Karpas-422 (cell line): ENCODE measurements around the gene KSR2. TPM values are rescaled to one million over a fixed set of nuclear protein-coding genes. Genes with fewer than 3 reads are reported as not detected.

ENCODE experiments used
- DNase-seq: peaks from one replicate; pipeline ENCODE4 v3.0.0-alpha.2; 2015
- H2AFZ ChIP-seq: fragments of 200-600 bp; sonication (generic); 2 replicates; pipeline ENCODE4 v1.6.1; 2014; ENCODE audit warnings: antibody characterized with exemption, low read length, mixed read lengths
- H3K27ac ChIP-seq: fragments of 200-600 bp; sonication (generic); 2 replicates; pipeline ENCODE4 v1.5.1; 2014; ENCODE audit warnings: mild to moderate bottlenecking, low read length, moderate library complexity
- H3K27me3 ChIP-seq: fragments of 200-600 bp; sonication (generic); 2 replicates; pipeline ENCODE4 v1.6.1; 2014; ENCODE audit warnings: low read length, mixed read lengths
- H3K36me3 ChIP-seq: fragments of 200-600 bp; sonication (generic); 2 replicates; pipeline ENCODE4 v1.6.1; 2014; ENCODE audit warnings: low read length, mixed read lengths; ENCODE audit not compliant: insufficient read depth
- H3K4me1 ChIP-seq: fragments of 200-600 bp; sonication (generic); 2 replicates; pipeline ENCODE4 v1.6.1; 2014; ENCODE audit warnings: mild to moderate bottlenecking, low read length, mixed read lengths
- H3K4me2 ChIP-seq: fragments of 200-600 bp; sonication (generic); 2 replicates; pipeline ENCODE4 v1.6.1; 2014; ENCODE audit warnings: low read length, low read depth, mild to moderate bottlenecking; ENCODE audit not compliant: poor library complexity, severe bottlenecking
- H3K4me3 ChIP-seq: fragments of 200-600 bp; sonication (generic); 2 replicates; pipeline ENCODE4 v1.5.1; 2014; ENCODE audit warnings: mild to moderate bottlenecking, antibody characterized with exemption, low read length, mixed read lengths
- H3K79me2 ChIP-seq: fragments of 200-600 bp; sonication (generic); 2 replicates; pipeline ENCODE4 v1.6.1; 2014; ENCODE audit warnings: mild to moderate bottlenecking, low read length, mixed read lengths
- H3K9ac ChIP-seq: fragments of 200-600 bp; sonication (generic); 2 replicates; pipeline ENCODE4 v1.6.0; 2014; ENCODE audit warnings: low read length
- H3K9me2 ChIP-seq: fragments of 200-600 bp; sonication (generic), shearing (Covaris generic); replicated peaks from 2 replicates; pipeline ENCODE4 v1.6.0; 2014; ENCODE audit warnings: mild to moderate bottlenecking, low read length, moderate library complexity; ENCODE audit not compliant: insufficient read depth
- H3K9me3 ChIP-seq: fragments of 300-700, 200-600 bp; sonication (generic); 2 replicates; pipeline ENCODE4 v1.6.1; 2014; ENCODE audit warnings: low read length, mixed read lengths
- H4K20me1 ChIP-seq: fragments of 200-600 bp; sonication (generic); 2 replicates; pipeline ENCODE4 v1.6.1; 2014; ENCODE audit warnings: mild to moderate bottlenecking, antibody characterized with exemption, low read length, low read depth; ENCODE audit not compliant: insufficient read depth
- total RNA-seq: library from RNA; depleted of rRNA; stranded (reverse); fragments of >200 nt; shearing (Covaris generic); gene quantifications from 2 replicates; pipeline ENCODE4 v1.2.3, GENCODE V29; 2014; ENCODE audit warnings: low replicate concordance

Gene KSR2
- total RNA-seq, 1 experiment from 2014 or later = 0.04 TPM

- Histone ChIP-seq H3K27ac (no peak overlapping the region), H3K79me2 (no peaks in the 10 kb centered on the region), H3K4me3 (no peak overlapping the region), H2AFZ (no peak overlapping the region), H3K9ac (no peak overlapping the region), H4K20me1 (no peaks in the 10 kb centered on the region), H3K36me3 (no peaks in the 10 kb centered on the region), H3K4me2 (no peak overlapping the region), H3K9me2 (no peaks in the 10 kb centered on the region), H3K4me1 (no peaks in the 10 kb centered on the region), H3K9me3 (no peaks in the 10 kb centered on the region), H3K27me3 (no peaks in the 10 kb centered on the region)
- DNase-seq = no peak
These were observed 451.5 kb downstream of the KSR2 start for GRCh38 chr12:117517219-117517739.

- Histone ChIP-seq H3K27ac (no peak overlapping the region), H2AFZ (no peak overlapping the region), H3K36me3 (no peaks in the 10 kb centered on the region), H4K20me1 (no peaks in the 10 kb centered on the region), H3K9ac (no peak overlapping the region), H3K4me2 (no peak overlapping the region), H3K4me1 (no peaks in the 10 kb centered on the region), H3K9me3 (no peaks in the 10 kb centered on the region), H3K4me3 (no peak overlapping the region), H3K9me2 (no peaks in the 10 kb centered on the region), H3K27me3 (no peaks in the 10 kb centered on the region), H3K79me2 (no peaks in the 10 kb centered on the region)
- no peak for DNase-seq
These were observed 452.8 kb downstream of the KSR2 start for GRCh38 chr12:117516034-117516433.

DNA sequence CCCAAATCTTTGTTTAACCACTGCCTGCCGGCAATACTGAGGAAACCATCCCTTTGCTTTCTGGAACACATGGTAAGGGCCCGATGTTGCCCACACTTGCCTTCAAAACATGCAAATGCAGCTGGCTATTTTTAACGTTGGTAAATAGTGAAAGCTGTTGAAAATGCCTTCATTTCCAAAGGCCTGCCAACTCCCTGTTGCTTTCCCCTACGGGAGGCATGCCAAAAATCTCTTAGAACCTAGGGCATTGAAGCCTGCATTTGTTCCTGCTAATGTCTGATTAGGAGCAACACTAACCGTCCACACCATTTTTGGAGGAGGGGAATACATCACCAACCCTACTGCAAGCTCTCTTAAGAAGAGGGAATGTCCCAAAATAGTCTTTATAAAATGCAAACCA, 454.8 kb downstream of the KSR2 start:
- no peak overlapping the region for H3K4me2 ChIP-seq
- H3K9me2 ChIP-seq = no peaks in the 10 kb centered on the region
- no peak overlapping the region for H2AFZ ChIP-seq
- no peaks in the 10 kb centered on the region for H3K36me3 ChIP-seq
- H4K20me1 ChIP-seq = no peaks in the 10 kb centered on the region
- H3K27ac ChIP-seq = no peak overlapping the region
- H3K4me3 ChIP-seq = no peak overlapping the region
- DNase-seq = no peak
- H3K9ac ChIP-seq = no peak overlapping the region
- no peaks in the 10 kb centered on the region for H3K79me2 ChIP-seq
- no peaks in the 10 kb centered on the region for H3K4me1 ChIP-seq
- H3K27me3 ChIP-seq = no peaks in the 10 kb centered on the region
- H3K9me3 ChIP-seq = no peaks in the 10 kb centered on the region

- H3K9me3 ChIP-seq = no peaks in the 10 kb centered on the region
- H3K9ac ChIP-seq = no peak overlapping the region
- H3K4me3 ChIP-seq = no peak overlapping the region
- no peak overlapping the region for H3K4me2 ChIP-seq
- no peaks in the 10 kb centered on the region for H3K9me2 ChIP-seq
- no peaks in the 10 kb centered on the region for H3K79me2 ChIP-seq
- no peaks in the 10 kb centered on the region for H4K20me1 ChIP-seq
- no peak for DNase-seq
- H3K27ac ChIP-seq = no peak overlapping the region
- no peak overlapping the region for H2AFZ ChIP-seq
- H3K27me3 ChIP-seq = no peaks in the 10 kb centered on the region
- H3K4me1 ChIP-seq = no peaks in the 10 kb centered on the region
- H3K36me3 ChIP-seq = no peaks in the 10 kb centered on the region
These were observed 455.4 kb downstream of the KSR2 start for GRCh38 chr12:117513353-117513752.

DNA sequence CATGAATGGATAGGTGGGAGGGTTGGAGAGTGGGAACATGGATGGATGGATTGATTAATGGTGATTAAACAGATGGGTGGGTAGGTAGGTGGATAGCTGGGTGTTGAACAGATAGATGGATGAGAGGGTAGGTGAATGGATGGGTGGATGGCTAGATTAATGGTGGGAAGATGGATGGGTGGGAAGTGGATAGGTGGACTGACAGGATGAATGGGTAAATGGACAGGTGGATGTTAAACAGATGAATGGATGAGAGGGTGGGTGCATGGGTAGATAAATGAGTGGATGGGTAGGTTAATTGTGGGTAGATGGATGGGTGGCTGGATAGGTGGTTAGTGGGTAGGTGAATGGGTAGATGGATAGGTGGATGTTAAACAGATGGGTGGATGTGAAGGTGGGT, 460.3 kb downstream of the KSR2 start:
- no peak overlapping the region for H3K27ac ChIP-seq
- no peak overlapping the region for H3K4me2 ChIP-seq
- H4K20me1 ChIP-seq = no peaks in the 10 kb centered on the region
- no peak overlapping the region for H3K4me3 ChIP-seq
- no peaks in the 10 kb centered on the region for H3K9me3 ChIP-seq
- no peaks in the 10 kb centered on the region for H3K36me3 ChIP-seq
- no peak overlapping the region for H2AFZ ChIP-seq
- H3K4me1 ChIP-seq = no peaks in the 10 kb centered on the region
- no peak overlapping the region for H3K9ac ChIP-seq
- H3K27me3 ChIP-seq = no peaks in the 10 kb centered on the region
- H3K79me2 ChIP-seq = no peaks in the 10 kb centered on the region
- DNase-seq = no peak
- H3K9me2 ChIP-seq = no peaks in the 10 kb centered on the region

- Histone ChIP-seq H3K79me2 (no peaks in the 10 kb centered on the region), H3K4me2 (no peak overlapping the region), H3K4me1 (no peaks in the 10 kb centered on the region), H3K4me3 (no peak overlapping the region), H3K27ac (no peak overlapping the region), H3K36me3 (no peaks in the 10 kb centered on the region), H2AFZ (no peak overlapping the region), H3K9me3 (no peaks in the 10 kb centered on the region), H3K9ac (no peak overlapping the region), H4K20me1 (no peaks in the 10 kb centered on the region), H3K27me3 (no peaks in the 10 kb centered on the region), H3K9me2 (no peaks in the 10 kb centered on the region)
- DNase-seq = no peak
These were observed 461.2 kb downstream of the KSR2 start for GRCh38 chr12:117507548-117507947.

- no peak for DNase-seq
- no peaks in the 10 kb centered on the region for H3K9me3 ChIP-seq
- H3K27ac ChIP-seq = no peak overlapping the region
- no peak overlapping the region for H2AFZ ChIP-seq
- no peaks in the 10 kb centered on the region for H3K4me1 ChIP-seq
- no peak overlapping the region for H3K4me2 ChIP-seq
- no peaks in the 10 kb centered on the region for H3K9me2 ChIP-seq
- no peaks in the 10 kb centered on the region for H3K36me3 ChIP-seq
- no peak overlapping the region for H3K9ac ChIP-seq
- H3K79me2 ChIP-seq = no peaks in the 10 kb centered on the region
- no peaks in the 10 kb centered on the region for H4K20me1 ChIP-seq
- no peaks in the 10 kb centered on the region for H3K27me3 ChIP-seq
- H3K4me3 ChIP-seq = no peak overlapping the region
These were observed 462.5 kb downstream of the KSR2 start for GRCh38 chr12:117506333-117506732.

GRCh38 chr12:117502633-117503032, 466.2 kb downstream of the KSR2 start:
- H3K4me1 ChIP-seq = no peaks in the 10 kb centered on the region
- H3K4me2 ChIP-seq = no peak overlapping the region
- H3K79me2 ChIP-seq = no peaks in the 10 kb centered on the region
- no peaks in the 10 kb centered on the region for H3K9me2 ChIP-seq
- H3K36me3 ChIP-seq = no peaks in the 10 kb centered on the region
- H3K27me3 ChIP-seq = no peaks in the 10 kb centered on the region
- H3K27ac ChIP-seq = no peak overlapping the region
- no peak overlapping the region for H3K9ac ChIP-seq
- DNase-seq = no peak
- no peak overlapping the region for H3K4me3 ChIP-seq
- no peaks in the 10 kb centered on the region for H4K20me1 ChIP-seq
- H3K9me3 ChIP-seq = no peaks in the 10 kb centered on the region
- no peak overlapping the region for H2AFZ ChIP-seq

- DNase-seq = no peak
- Histone ChIP-seq H3K36me3 (no peaks in the 10 kb centered on the region), H2AFZ (no peak overlapping the region), H3K9ac (no peak overlapping the region), H3K4me2 (no peak overlapping the region), H3K79me2 (no peaks in the 10 kb centered on the region), H4K20me1 (no peaks in the 10 kb centered on the region), H3K4me3 (no peak overlapping the region), H3K4me1 (peaks cover 1% of the 10 kb centered on the region), H3K9me3 (no peaks in the 10 kb centered on the region), H3K27ac (no peak overlapping the region), H3K27me3 (no peaks in the 10 kb centered on the region), H3K9me2 (no peaks in the 10 kb centered on the region)
These were observed 466.6 kb downstream of the KSR2 start for GRCh38 chr12:117502233-117502632.
